ENCODE measurements around the gene FXYD7.

FXYD7 gene

GRCh38 chr19:35125270-35125717, 17.8 kb upstream of the FXYD7 start:
- Histone ChIP-seq H2AFZ (ENCODE audit: low read length) (no peak overlapping the region), H3K4me2 (ENCODE audit: low read length) (peak overlapping the region; percentile 90; the same call in 1 of the 2 replicates), H3K4me1 (ENCODE audit: insufficient read depth, low read length, severe bottlenecking) (peaks cover 14% of the 10 kb centered on the region), H3K27me3 (ENCODE audit: insufficient read depth, low read length) (no peaks in the 10 kb centered on the region; the same call in 1 of the 2 replicates), H3K9ac (ENCODE audit: low read length) (no peak overlapping the region), H3K79me2 (ENCODE audit: insufficient read depth, low read length) (no peaks in the 10 kb centered on the region), H3K9me2 (ENCODE audit: low read depth, low read length) (no peaks in the 10 kb centered on the region), H3K27ac (ENCODE audit: low read depth, low read length, poor library complexity, severe bottlenecking) (no peak overlapping the region), H4K20me1 (ENCODE audit: insufficient read depth, low read length) (no peaks in the 10 kb centered on the region), H3K9me3 (ENCODE audit: low read length) (no peaks in the 10 kb centered on the region), H3F3A (ENCODE audit: insufficient read depth, low read length) (no peaks in the 10 kb centered on the region), H3K4me3 (ENCODE audit: low read depth, low read length, poor library complexity, severe bottlenecking) (no peak overlapping the region), H3K36me3 (ENCODE audit: insufficient read depth, low read length) (no peaks in the 10 kb centered on the region)
- TF ChIP-seq, protein P1, sequence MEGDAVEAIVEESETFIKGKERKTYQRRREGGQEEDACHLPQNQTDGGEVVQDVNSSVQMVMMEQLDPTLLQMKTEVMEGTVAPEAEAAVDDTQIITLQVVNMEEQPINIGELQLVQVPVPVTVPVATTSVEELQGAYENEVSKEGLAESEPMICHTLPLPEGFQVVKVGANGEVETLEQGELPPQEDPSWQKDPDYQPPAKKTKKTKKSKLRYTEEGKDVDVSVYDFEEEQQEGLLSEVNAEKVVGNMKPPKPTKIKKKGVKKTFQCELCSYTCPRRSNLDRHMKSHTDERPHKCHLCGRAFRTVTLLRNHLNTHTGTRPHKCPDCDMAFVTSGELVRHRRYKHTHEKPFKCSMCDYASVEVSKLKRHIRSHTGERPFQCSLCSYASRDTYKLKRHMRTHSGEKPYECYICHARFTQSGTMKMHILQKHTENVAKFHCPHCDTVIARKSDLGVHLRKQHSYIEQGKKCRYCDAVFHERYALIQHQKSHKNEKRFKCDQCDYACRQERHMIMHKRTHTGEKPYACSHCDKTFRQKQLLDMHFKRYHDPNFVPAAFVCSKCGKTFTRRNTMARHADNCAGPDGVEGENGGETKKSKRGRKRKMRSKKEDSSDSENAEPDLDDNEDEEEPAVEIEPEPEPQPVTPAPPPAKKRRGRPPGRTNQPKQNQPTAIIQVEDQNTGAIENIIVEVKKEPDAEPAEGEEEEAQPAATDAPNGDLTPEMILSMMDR (IDR thresholded peaks at IDR 0.05; ENCODE audit: low read length): no peak
- no peak for TF ChIP-seq EZH2 (IDR thresholded peaks at IDR 0.05; ENCODE audit: borderline replicate concordance, low read length)

DNA sequence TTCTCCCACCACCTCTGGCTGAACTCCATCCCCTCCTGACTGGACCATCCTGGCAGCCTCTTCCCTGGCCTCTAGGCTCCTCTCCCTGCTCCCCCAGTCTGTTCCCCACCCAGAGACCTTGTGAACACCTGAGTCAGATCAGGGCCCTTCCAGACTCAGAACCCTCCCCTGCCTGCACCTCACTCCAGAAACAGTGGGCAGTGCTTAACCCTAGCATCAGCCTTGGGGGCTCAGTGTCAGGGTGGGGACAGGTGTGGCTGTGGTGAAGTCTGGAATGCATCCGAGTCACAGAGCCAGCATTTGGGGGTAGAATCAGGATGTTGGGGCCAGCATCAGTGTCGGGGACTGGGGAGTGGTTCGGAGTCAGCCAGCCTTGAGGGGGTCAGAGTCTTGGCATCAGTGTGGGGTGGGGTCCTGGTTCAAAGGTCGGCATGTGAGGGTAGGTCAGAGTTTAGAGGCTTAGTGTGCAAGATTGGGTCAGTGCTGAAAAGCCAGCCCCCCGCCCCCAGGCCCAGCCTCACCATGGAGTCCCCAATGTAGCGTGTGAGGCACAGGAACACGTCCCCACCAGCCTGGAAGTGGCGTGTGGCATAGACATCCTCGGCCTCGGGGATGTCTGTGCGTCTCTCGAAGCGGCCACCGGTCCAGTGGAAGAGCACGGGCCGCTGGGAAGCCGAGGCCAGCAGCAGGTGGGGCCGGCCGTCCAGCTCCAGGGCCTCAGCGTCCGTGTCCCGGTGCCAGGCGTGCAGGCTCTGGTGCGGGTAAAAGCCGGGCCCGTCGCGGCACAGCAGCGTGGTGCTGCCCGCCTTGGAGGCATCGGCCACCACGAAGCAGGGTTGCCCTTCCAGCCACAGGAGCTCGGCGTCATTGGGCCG, 17.1 kb upstream of the FXYD7 start:
- no peaks in the 10 kb centered on the region for H3K79me2 ChIP-seq (ENCODE audit: insufficient read depth, low read length)
- no peak overlapping the region for H3K27ac ChIP-seq (ENCODE audit: low read depth, low read length, poor library complexity, severe bottlenecking)
- no peak overlapping the region for H3K4me2 ChIP-seq (ENCODE audit: low read length)
- no peak overlapping the region for H2AFZ ChIP-seq (ENCODE audit: low read length)
- no peaks in the 10 kb centered on the region for H4K20me1 ChIP-seq (ENCODE audit: insufficient read depth, low read length)
- peaks cover 14% of the 10 kb centered on the region for H3K4me1 ChIP-seq (ENCODE audit: insufficient read depth, low read length, severe bottlenecking)
- H3K9me3 ChIP-seq (ENCODE audit: low read length): no peaks in the 10 kb centered on the region
- H3K9ac ChIP-seq (ENCODE audit: low read length): no peak overlapping the region
- no peak overlapping the region for H3K4me3 ChIP-seq (ENCODE audit: low read depth, low read length, poor library complexity, severe bottlenecking)
- TF ChIP-seq, protein P1 (IDR thresholded peaks at IDR 0.05; ENCODE audit: low read length): no peak
- no peak for TF ChIP-seq EZH2 (IDR thresholded peaks at IDR 0.05; ENCODE audit: borderline replicate concordance, low read length)
- no peaks in the 10 kb centered on the region for H3K9me2 ChIP-seq (ENCODE audit: low read depth, low read length)
- no peaks in the 10 kb centered on the region; the same call in 1 of the 2 replicates for H3K27me3 ChIP-seq (ENCODE audit: insufficient read depth, low read length)
- no peaks in the 10 kb centered on the region for H3F3A ChIP-seq (ENCODE audit: insufficient read depth, low read length)
- no peaks in the 10 kb centered on the region for H3K36me3 ChIP-seq (ENCODE audit: insufficient read depth, low read length)

GRCh38 chr19:35126624-35126959, 16.5 kb upstream of the FXYD7 start:
- Histone ChIP-seq H3K9me2 (ENCODE audit: low read depth, low read length) (no peaks in the 10 kb centered on the region), H3K27me3 (ENCODE audit: insufficient read depth, low read length) (no peaks in the 10 kb centered on the region; the same call in 1 of the 2 replicates), H3F3A (ENCODE audit: insufficient read depth, low read length) (no peaks in the 10 kb centered on the region), H3K36me3 (ENCODE audit: insufficient read depth, low read length) (no peaks in the 10 kb centered on the region), H3K9ac (ENCODE audit: low read length) (no peak overlapping the region), H4K20me1 (ENCODE audit: insufficient read depth, low read length) (no peaks in the 10 kb centered on the region), H3K4me2 (ENCODE audit: low read length) (no peak overlapping the region), H3K79me2 (ENCODE audit: insufficient read depth, low read length) (no peaks in the 10 kb centered on the region), H3K4me3 (ENCODE audit: low read depth, low read length, poor library complexity, severe bottlenecking) (no peak overlapping the region), H3K27ac (ENCODE audit: low read depth, low read length, poor library complexity, severe bottlenecking) (no peak overlapping the region), H3K4me1 (ENCODE audit: insufficient read depth, low read length, severe bottlenecking) (peaks cover 14% of the 10 kb centered on the region), H3K9me3 (ENCODE audit: low read length) (no peaks in the 10 kb centered on the region), H2AFZ (ENCODE audit: low read length) (no peak overlapping the region)
- TF ChIP-seq, protein P1 (IDR thresholded peaks at IDR 0.05; ENCODE audit: low read length): no peak
- no peak for TF ChIP-seq EZH2 (IDR thresholded peaks at IDR 0.05; ENCODE audit: borderline replicate concordance, low read length)

Measured in OCI-LY1 (cell line).